GM12878 (cell line): Measurements from ENCODE around the gene PALLD. TPM values are rescaled to one million over a fixed set of nuclear protein-coding genes. Genes with fewer than 3 reads are reported as not detected.

Experiments used
- ATAC-seq: fragments of 200-7000 bp; cut with Tn5 transposase; 3 replicates; pipeline ENCODE4 v1.9.1; 2020; ENCODE audit warnings: mild to moderate bottlenecking, moderate library complexity
- BruUV-seq: library from RNA; stranded (reverse); fragments of 400-500 nt; replicated peaks from 2 replicates; lab custom pipeline; 2021; lab: Mats Ljungman, UMichigan
- CTCF ChIA-PET: fragments of 300-600 bp; sonication (Branson Sonifier 250); formaldehyde crosslinking; extraction: SDS; loops from one replicate; lab custom pipeline; 2021; ENCODE audit warnings: inconsistent platforms; lab: Yijun Ruan, JAX
- POLR2A ChIA-PET: fragments of 350-600 bp; formaldehyde crosslinking; extraction: SDS; loops from one replicate; lab custom pipeline; 2021; ENCODE audit warnings: inconsistent platforms; lab: Charles Lee
- RAD21 ChIA-PET: fragments of 300-600 bp; sonication (Branson Sonifier 250); formaldehyde crosslinking; loops from one replicate; lab custom pipeline; 2023; ENCODE audit warnings: antibody characterized with exemption; ENCODE audit not compliant: unreplicated experiment; lab: Charles Lee
- SMC1A ChIA-PET: fragments of 300-600 bp; sonication (Branson Sonifier 250); formaldehyde crosslinking; loops from one replicate; lab custom pipeline; 2023; ENCODE audit not compliant: unreplicated experiment, uncharacterized antibody; lab: Charles Lee
- DNase-seq: peaks from one replicate; pipeline ENCODE4 v3.0.0-alpha.2; 2011; ENCODE audit warnings: low read depth, low spot score
- FAIRE-seq: peaks from 3 replicates; lab custom pipeline; 2011; peaks lifted over from hg19 to GRCh38; lab: Jason Lieb, UNC
- H2AFZ ChIP-seq: 2 replicates; pipeline ENCODE4 v1.6.0; 2011; ENCODE audit warnings: low read depth, low read length, control low read depth; ENCODE audit not compliant: control insufficient read depth
- H3K27ac ChIP-seq: 2 replicates; pipeline ENCODE4 v1.5.1; 2011; ENCODE audit warnings: control low read depth; ENCODE audit not compliant: control insufficient read depth, insufficient read depth
- H3K27me3 ChIP-seq, 2 experiments: replicated peaks in 1 of 2; 2 replicates each; pipeline versions ENCODE4 v1.6.0 to v1.6.1; 2011; ENCODE audit warnings: low read length in 1 of 2; ENCODE audit not compliant: control insufficient read depth in 2 of 2, insufficient read depth in 2 of 2
- H3K36me3 ChIP-seq, 2 experiments: 2 replicates each; pipeline ENCODE4 v1.5.1; 2011; ENCODE audit warnings: low read length in 1 of 2; ENCODE audit not compliant: control insufficient read depth in 2 of 2, insufficient read depth in 2 of 2
- H3K4me1 ChIP-seq: 2 replicates; pipeline ENCODE4 v1.6.1; 2011; ENCODE audit warnings: mild to moderate bottlenecking, low read length, moderate library complexity, mixed read lengths; ENCODE audit not compliant: control insufficient read depth, insufficient read depth
- H3K4me2 ChIP-seq: 2 replicates; pipeline ENCODE4 v1.6.0; 2011; ENCODE audit warnings: control low read depth; ENCODE audit not compliant: control insufficient read depth, insufficient read depth
- H3K4me3 ChIP-seq: fragments of 200-600 bp; sonication (generic); 2 replicates; pipeline ENCODE4 v1.5.1; 2016
- H3K79me2 ChIP-seq: 2 replicates; pipeline ENCODE4 v1.6.0; 2011; ENCODE audit warnings: low read length; ENCODE audit not compliant: control insufficient read depth, insufficient read depth
- H3K9ac ChIP-seq: 2 replicates; pipeline ENCODE4 v1.8.0; 2011; ENCODE audit warnings: low read length, control low read depth, mixed read lengths; ENCODE audit not compliant: control insufficient read depth, insufficient read depth
- H3K9me3 ChIP-seq: replicated peaks from 3 replicates; pipeline ENCODE4 v1.5.1; 2011; ENCODE audit warnings: mild to moderate bottlenecking, low read length; ENCODE audit not compliant: control insufficient read depth, insufficient read depth
- H4K20me1 ChIP-seq: 2 replicates; pipeline ENCODE4 v1.6.0; 2011; ENCODE audit not compliant: control insufficient read depth, insufficient read depth
- BMI1 ChIP-seq: fragments of 450-650 bp; IDR thresholded peaks from 2 replicates; pipeline ENCODE4 v1.6.1; 2016; ENCODE audit warnings: mild to moderate bottlenecking, moderate library complexity, borderline replicate concordance
- E4F1 ChIP-seq: fragments of 450-650 bp; IDR thresholded peaks from 2 replicates; pipeline ENCODE4 v1.6.1; 2018; ENCODE audit warnings: borderline replicate concordance, mild to moderate bottlenecking; ENCODE audit not compliant: partially characterized antibody
- SIN3A ChIP-seq: IDR thresholded peaks from 2 replicates; pipeline ENCODE4 v1.6.1; 2012; ENCODE audit warnings: low read depth, low read length, improper control_type of control experiment
- SPI1 ChIP-seq: IDR thresholded peaks from 2 replicates; pipeline ENCODE4 v1.6.1; 2011; ENCODE audit warnings: low read depth, mild to moderate bottlenecking, low read length, moderate library complexity, borderline replicate concordance; ENCODE audit not compliant: insufficient read depth
- STAT1 ChIP-seq: fragments of 450-650 bp; conservative IDR thresholded peaks from 2 replicates; pipeline ENCODE4 v1.6.1; 2014; ENCODE audit warnings: antibody characterized with exemption, mild to moderate bottlenecking
- ZNF207 ChIP-seq: fragments of 450-650 bp; IDR thresholded peaks from 2 replicates; pipeline ENCODE4 v1.6.1; 2014; ENCODE audit warnings: antibody characterized with exemption, mild to moderate bottlenecking, borderline replicate concordance
- ZNF592 ChIP-seq: fragments of 450-650 bp; IDR thresholded peaks from 2 replicates; pipeline ENCODE4 v1.6.1; 2017; ENCODE audit warnings: mild to moderate bottlenecking, moderate library complexity
- ZNF687 ChIP-seq: fragments of 450-650 bp; IDR thresholded peaks from 2 replicates; pipeline ENCODE4 v1.6.1; 2017; ENCODE audit warnings: mild to moderate bottlenecking, moderate library complexity
- WGBS: methylation state at CpG from one replicate; pipeline ENCODE4 v1.1.6; 2016; ENCODE audit warnings: low lambda C conversion rate; ENCODE audit not compliant: insufficient replicate concordance, insufficient coverage; ENCODE audit errors: missing lambda C conversion rate; 5-methylcytosine and 5-hydroxymethylcytosine counted together
- in situ Hi-C: fragments of 300-500 bp; cut with MboI; formaldehyde crosslinking; loops from 9 replicates; pipeline ENCODE4 v1.14.3; 2018; ENCODE audit warnings: mixed read lengths
- intact Hi-C: fragments of 100-400 bp; cut with micrococcal nuclease; formaldehyde crosslinking; loops from one replicate; pipeline ENCODE4 v1.14.2; 2022; ENCODE audit not compliant: unreplicated experiment
- polyA plus RNA-seq, 11 experiments: library from polyadenylated mRNA; depleted of rRNA in 4 of 11; unstranded in 6 of 11; stranded (reverse) in 5 of 11; fragments of >200 nt; fragmentation: Nextera tagmentation in 4 of 11; fragmentation: Illumina TruSeq in 1 of 11; extraction: Ambion mirVana in 4 of 11; extraction: Trizol in 1 of 11; gene quantifications; 1 replicate in 1 of 11; 2 replicates in 10 of 11; pipeline versions ENCODE4 v1.2.1 to v1.2.3, GENCODE V29; 2011 to 2016; ENCODE audit warnings: inconsistent platforms in 2 of 11, missing spikeins in 2 of 11, low read depth in 1 of 11
- total RNA-seq, 4 experiments: library from RNA; depleted of rRNA in 3 of 4; stranded (reverse); fragments of >200 nt in 3 of 4; fragmentation: Illumina TruSeq in 1 of 4; extraction: Trizol in 1 of 4; gene quantifications; 2 replicates each; pipeline versions ENCODE4 v1.2.1 to v1.2.3, GENCODE V29; 2013 to 2021

The PALLD gene
- total and polyA plus RNA-seq, 10 of the 15 experiments (the other 5 are each of a cell fraction or from before 2014, with no cell fraction given), result 1.0 to 7.7 (median 1.7) TPM

GRCh38 chr4:168841000-168841671 is 344.3 kb downstream of the PALLD start:
- RAD21 ChIA-PET, result interaction anchor here (1.3 kb wide), 1 partner anchor 9 kb away, joined by 3 read pairs; no protein-coding TSS in a partner anchor
- TF ChIP-seq SIN3A (no peak), BMI1 (no peak), ZNF207 (no peak), ZNF592 (no peak), STAT1 (no peak), SPI1 (no peak), E4F1 (no peak), ZNF687 (no peak)
- in situ Hi-C loops, result no loop called here
- Histone ChIP-seq H3K27ac (no peak overlapping the region), H3K4me3 (no peak overlapping the region), H3K4me1 (no peaks in the 10 kb centered on the region), H4K20me1 (no peaks in the 10 kb centered on the region), H3K9ac (no peak overlapping the region), H2AFZ (no peak overlapping the region), H3K36me3 (no peaks in the 10 kb centered on the region), H3K9me3 (no peaks in the 10 kb centered on the region), H3K27me3 (0 out of 4 replicates have a peak, but pooled peaks cover 0 to 2% of the 10 kb centered on the region in 2 experiments), H3K79me2 (no peaks in the 10 kb centered on the region), H3K4me2 (no peak overlapping the region)
- FAIRE-seq, result no peak
- ATAC-seq, result peak; percentile 44
- SMC1A ChIA-PET, result interaction anchor here (0.6 to 7.8 kb wide), 9 partner anchors 9 to 224 kb away, joined by 3 to 53 read pairs (median 3); no protein-coding TSS in a partner anchor
- POLR2A ChIA-PET, result interaction anchor here (1.7 kb wide), 1 partner anchor 10 kb away, joined by 4 read pairs; no protein-coding TSS in a partner anchor
- intact Hi-C loops, result no loop called here
- CTCF ChIA-PET, result interaction anchor here (0.5 to 1.9 kb wide), 7 partner anchors 10 to 244 kb away, joined by 3 to 5 read pairs (median 4); no protein-coding TSS in a partner anchor
- 36% methylated on average over 8 of the region's 8 CpGs for WGBS
- no peak for DNase-seq
- no TSS peak for BruUV-seq
